Astrocyte (in vitro differentiated cells and primary cell): ENCODE data around the gene CUEDC2.

Source experiments
- EZH2 ChIP-seq: IDR thresholded peaks from 2 replicates; pipeline ENCODE4 v1.6.1; 2012; ENCODE audit warnings: mild to moderate bottlenecking, low read length, inconsistent platforms; ENCODE audit not compliant: insufficient read depth
- TF ChIP-seq, protein P1 (sequence below): IDR thresholded peaks from 2 replicates; pipeline ENCODE4 v1.5.1; 2011; ENCODE audit warnings: low read depth, mild to moderate bottlenecking, inconsistent platforms, low read length, moderate library complexity; ENCODE audit not compliant: insufficient read depth

DNA sequence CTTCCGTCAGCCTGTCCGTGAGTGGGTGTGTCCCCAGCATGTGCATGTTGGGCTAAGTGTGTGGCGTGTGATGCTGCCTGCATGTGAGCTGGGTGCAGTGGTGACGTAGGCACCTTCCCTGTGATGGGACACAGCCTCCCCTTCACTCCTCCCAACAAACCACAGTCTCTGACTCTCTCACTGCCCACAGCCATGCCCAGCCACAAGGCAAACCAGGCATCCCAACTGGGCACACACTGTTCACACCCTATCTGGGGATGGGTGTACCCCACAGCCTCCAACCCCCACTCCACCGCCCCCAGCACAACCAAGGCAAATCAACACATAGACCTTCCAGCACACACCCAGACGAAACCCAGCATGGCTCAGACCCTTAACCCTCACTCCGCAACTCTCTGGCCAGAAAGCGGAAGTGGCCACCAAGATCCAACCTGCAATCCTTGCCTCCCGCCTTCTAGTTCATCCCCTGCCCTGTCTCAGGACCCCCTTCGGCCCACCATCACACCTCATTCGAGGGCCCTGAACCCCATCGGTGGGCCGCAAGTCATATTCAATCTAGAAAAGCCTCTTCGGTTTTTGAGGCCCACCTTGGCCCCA is 24.1 kb downstream of the CUEDC2 start:
- TF ChIP-seq, protein P1, sequence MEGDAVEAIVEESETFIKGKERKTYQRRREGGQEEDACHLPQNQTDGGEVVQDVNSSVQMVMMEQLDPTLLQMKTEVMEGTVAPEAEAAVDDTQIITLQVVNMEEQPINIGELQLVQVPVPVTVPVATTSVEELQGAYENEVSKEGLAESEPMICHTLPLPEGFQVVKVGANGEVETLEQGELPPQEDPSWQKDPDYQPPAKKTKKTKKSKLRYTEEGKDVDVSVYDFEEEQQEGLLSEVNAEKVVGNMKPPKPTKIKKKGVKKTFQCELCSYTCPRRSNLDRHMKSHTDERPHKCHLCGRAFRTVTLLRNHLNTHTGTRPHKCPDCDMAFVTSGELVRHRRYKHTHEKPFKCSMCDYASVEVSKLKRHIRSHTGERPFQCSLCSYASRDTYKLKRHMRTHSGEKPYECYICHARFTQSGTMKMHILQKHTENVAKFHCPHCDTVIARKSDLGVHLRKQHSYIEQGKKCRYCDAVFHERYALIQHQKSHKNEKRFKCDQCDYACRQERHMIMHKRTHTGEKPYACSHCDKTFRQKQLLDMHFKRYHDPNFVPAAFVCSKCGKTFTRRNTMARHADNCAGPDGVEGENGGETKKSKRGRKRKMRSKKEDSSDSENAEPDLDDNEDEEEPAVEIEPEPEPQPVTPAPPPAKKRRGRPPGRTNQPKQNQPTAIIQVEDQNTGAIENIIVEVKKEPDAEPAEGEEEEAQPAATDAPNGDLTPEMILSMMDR = no peak
- no peak for TF ChIP-seq EZH2
